Lung (tissue), 12 donors: Measurements from ENCODE around the gene KLK5. TPM values are rescaled to one million over a fixed set of nuclear protein-coding genes. Genes with fewer than 3 reads are reported as not detected.

Experiments used
- ATAC-seq: fragments of 200-7000 bp; cut with Tn5 transposase; one replicate; pipeline ENCODE4 v1.9.1; 2020; ENCODE audit warnings: moderate number of reproducible peaks; ENCODE audit not compliant: insufficient read depth, low FRiP score
- DNase-seq, 3 donors: peaks; one replicate each; pipeline ENCODE4 v3.0.0-alpha.2; 2013 to 2017
- H3K27ac ChIP-seq, 2 donors: one replicate each; pipeline ENCODE4 v1.5.1; 2013; ENCODE audit warnings: mild to moderate bottlenecking in 2 of 2, moderate library complexity in 2 of 2, control low read depth in 1 of 2, inconsistent platforms in 1 of 2, low read depth in 1 of 2, low read length in 1 of 2
- H3K27me3 ChIP-seq, 3 donors: one replicate each; pipeline ENCODE4 v1.5.1; 2013; ENCODE audit warnings: low read length in 2 of 3; ENCODE audit not compliant: control insufficient read depth in 3 of 3, insufficient read depth in 3 of 3
- H3K36me3 ChIP-seq, 4 donors: one replicate each; pipeline ENCODE4 v1.5.1; 2013; ENCODE audit warnings: low read length in 4 of 4, mild to moderate bottlenecking in 1 of 4, moderate library complexity in 1 of 4; ENCODE audit not compliant: control insufficient read depth in 4 of 4, insufficient read depth in 4 of 4
- H3K4me1 ChIP-seq, 5 donors: one replicate each; pipeline ENCODE4 v1.5.1; 2013; ENCODE audit warnings: low read length in 5 of 5, mild to moderate bottlenecking in 2 of 5, moderate library complexity in 1 of 5; ENCODE audit not compliant: control insufficient read depth in 5 of 5, insufficient read depth in 5 of 5
- H3K4me3 ChIP-seq: one replicate; pipeline ENCODE4 v1.5.1; 2013; ENCODE audit warnings: mild to moderate bottlenecking, control low read depth, moderate library complexity
- H3K9ac ChIP-seq, 2 donors: one replicate each; pipeline ENCODE4 v1.5.1; 2013; ENCODE audit warnings: low read length in 2 of 2, control low read depth in 1 of 2; ENCODE audit not compliant: insufficient read depth in 1 of 2
- H3K9me3 ChIP-seq, 4 donors: one replicate each; pipeline ENCODE4 v1.5.1; 2013; ENCODE audit warnings: low read length in 3 of 4, mild to moderate bottlenecking in 1 of 4, moderate library complexity in 1 of 4; ENCODE audit not compliant: control insufficient read depth in 4 of 4, insufficient read depth in 3 of 4
- CTCF ChIP-seq: IDR thresholded peaks from 2 replicates; pipeline ENCODE4 v1.5.1; 2012; ENCODE audit warnings: mild to moderate bottlenecking; ENCODE audit errors: control extremely low read depth, extremely low read depth
- WGBS, 2 donors: extraction: QIAGEN DNeasy Blood & Tissue Kit; methylation state at CpG; one replicate each; pipeline ENCODE4 v1.1.7; 2013; 5-methylcytosine and 5-hydroxymethylcytosine counted together
- polyA plus RNA-seq, 2 donors: library from polyadenylated mRNA; stranded (reverse); fragments of 200-250 nt; gene quantifications; one replicate each; pipeline ENCODE4 v1.2.1, GENCODE V29; 2013
- total RNA-seq, 2 donors: library from RNA; depleted of rRNA in 1 of 2; stranded (reverse); fragments of >200 nt in 1 of 2; gene quantifications; one replicate each; pipeline ENCODE4 v1.2.1, GENCODE V29; 2014 to 2021
- donor health status: control.
- donor health status: control.
- donor health status: Bipolar disorder and iron deficiency.
- donor health status: healthy.
- donor health status: DM: yes; HTN: yes; CAD: no.

Gene KLK5
- total and polyA plus RNA-seq, 4 donors = 0.06 to 0.60 TPM; not detected in 2

- Histone ChIP-seq H3K36me3 (no peaks in the 10 kb centered on the region), H3K9ac (no peak overlapping the region), H3K4me1 (no peaks in the 10 kb centered on the region), H3K4me3 (no peak overlapping the region), H3K27me3 (peaks cover 0 to 12% (median 4%) of the 10 kb centered on the region in 3 donors), H3K27ac (no peak overlapping the region), H3K9me3 (peaks cover 0 to 2% (median 0%) of the 10 kb centered on the region in 4 donors)
- DNase-seq (no peak), ATAC-seq (no peak)
- TF ChIP-seq CTCF = no peak
- WGBS, 2 donors = 32 to 39% methylated on average over 16 of the region's 16 CpGs
Observed at GRCh38 chr19:51000981-51001380, 48.1 kb upstream of the KLK5 start.

- H3K27me3 ChIP-seq = peaks cover 0 to 12% (median 4%) of the 10 kb centered on the region in 3 donors
Observed at GRCh38 chr19:51000426-51000825, 47.6 kb upstream of the KLK5 start.

GRCh38 chr19:50998686-50999085, 45.8 kb upstream of the KLK5 start:
- H3K4me1 ChIP-seq = no peaks in the 10 kb centered on the region
- peaks cover 0 to 4% (median 0%) of the 10 kb centered on the region in 4 donors for H3K9me3 ChIP-seq
- WGBS, 2 donors = 69 to 84% methylated on average over 4 of the region's 4 CpGs
- DNase-seq = no peak
- no peak for TF ChIP-seq CTCF
- no peak overlapping the region for H3K4me3 ChIP-seq
- no peak overlapping the region for H3K27ac ChIP-seq
- no peaks in the 10 kb centered on the region for H3K36me3 ChIP-seq
- H3K27me3 ChIP-seq = peaks cover 0 to 12% (median 4%) of the 10 kb centered on the region in 3 donors
- no peak overlapping the region for H3K9ac ChIP-seq
- no peak for ATAC-seq

More at GRCh38 chr19:51000426-51000825, 47.6 kb upstream of the KLK5 start:
- DNase-seq (no peak), ATAC-seq (no peak)
- no peak for TF ChIP-seq CTCF
- H3K4me1 ChIP-seq = no peaks in the 10 kb centered on the region
- WGBS, 2 donors = 85 to 95% methylated on average over 10 of the region's 10 CpGs
- peaks cover 0 to 3% (median 0%) of the 10 kb centered on the region in 4 donors for H3K9me3 ChIP-seq
- no peaks in the 10 kb centered on the region for H3K36me3 ChIP-seq
- no peak overlapping the region for H3K9ac ChIP-seq
- no peak overlapping the region for H3K4me3 ChIP-seq
- H3K27ac ChIP-seq = no peak overlapping the region

- H3K9ac ChIP-seq = no peak overlapping the region
- no peak overlapping the region for H3K4me3 ChIP-seq
- no peak for TF ChIP-seq CTCF
- no peaks in the 10 kb centered on the region for H3K4me1 ChIP-seq
- H3K27ac ChIP-seq = no peak overlapping the region
- ATAC-seq (no peak), DNase-seq (no peak)
- peaks cover 0 to 9% (median 4%) of the 10 kb centered on the region in 3 donors for H3K27me3 ChIP-seq
- H3K9me3 ChIP-seq = peaks cover 0 to 4% (median 0%) of the 10 kb centered on the region in 4 donors
- no peaks in the 10 kb centered on the region for H3K36me3 ChIP-seq
- 62 to 79% methylated on average over 5 of the region's 5 CpGs for WGBS, 2 donors
Observed at GRCh38 chr19:50998061-50998460, 45.2 kb upstream of the KLK5 start.
